ENCODE data around the gene PGPEP1.

The PGPEP1 gene

GRCh38 chr19:18384775-18385174 is 44.4 kb downstream of the PGPEP1 start:
- H3K4me3 ChIP-seq (ENCODE audit: low read depth, low read length), result no peak overlapping the region
- TF ChIP-seq CTCF (IDR thresholded peaks at IDR 0.05; ENCODE audit: low read depth, low read length), result no peak
- in situ Hi-C loops (cut with HindIII; ENCODE audit: low sequenced_read_pairs), result no loop called here
- DNase-seq (ENCODE audit: low read depth, low spot score), result no peak

DNA sequence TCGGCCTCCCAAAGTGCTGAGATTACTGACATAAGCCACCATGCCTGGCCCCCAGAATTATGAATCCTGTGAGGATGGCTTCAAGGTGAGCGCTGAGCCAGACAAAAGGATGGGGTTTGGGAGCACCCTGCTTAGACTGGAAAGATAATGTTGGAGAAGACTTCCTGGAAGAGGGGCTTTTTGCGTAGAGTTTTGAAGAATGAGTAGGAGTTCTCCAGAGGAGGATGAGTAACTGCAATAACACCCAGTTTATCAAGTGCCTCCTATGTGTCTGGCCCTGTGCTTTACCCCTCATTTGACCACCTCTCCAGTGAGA is 44.9 kb downstream of the PGPEP1 start:
- H3K4me3 ChIP-seq (ENCODE audit: low read depth, low read length), result no peak overlapping the region
- no peak for TF ChIP-seq CTCF (IDR thresholded peaks at IDR 0.05; ENCODE audit: low read depth, low read length)
- in situ Hi-C loops (cut with HindIII; ENCODE audit: low sequenced_read_pairs), result no loop called here
- DNase-seq (ENCODE audit: low read depth, low spot score), result no peak

GRCh38 chr19:18385675-18386542 is 45.5 kb downstream of the PGPEP1 start, which contains the start of gene GDF15:
Gene GDF15, plus strand, starts transcription at chr19:18386158. Its CDS starts 32 bp downstream, at chr19:18386190.
- H3K4me3 ChIP-seq (ENCODE audit: low read depth, low read length), result peak within 1 kb of the TSS; percentile 58
- DNase-seq (ENCODE audit: low read depth, low spot score), result peak; percentile 86
- in situ Hi-C loops (cut with HindIII; ENCODE audit: low sequenced_read_pairs), result no loop called here
- TF ChIP-seq CTCF (IDR thresholded peaks at IDR 0.05; ENCODE audit: low read depth, low read length), result peak; percentile 79

- no peak for TF ChIP-seq CTCF (IDR thresholded peaks at IDR 0.05; ENCODE audit: low read depth, low read length)
- in situ Hi-C loops (cut with HindIII; ENCODE audit: low sequenced_read_pairs), result no loop called here
- H3K4me3 ChIP-seq (ENCODE audit: low read depth, low read length), result peak overlapping the region; percentile 58
- DNase-seq (ENCODE audit: low read depth, low spot score), result no peak
Observed at GRCh38 chr19:18386543-18387271, 46.3 kb downstream of the PGPEP1 start.

- peak; percentile 56 for DNase-seq (ENCODE audit: low read depth, low spot score)
- TF ChIP-seq CTCF (IDR thresholded peaks at IDR 0.05; ENCODE audit: low read depth, low read length), result peak; percentile 90
- in situ Hi-C loops (cut with HindIII; ENCODE audit: low sequenced_read_pairs), result no loop called here
- peak overlapping the region; percentile 58 for H3K4me3 ChIP-seq (ENCODE audit: low read depth, low read length)
Observed at GRCh38 chr19:18388100-18388959, 47.9 kb downstream of the PGPEP1 start.
